ENCODE data around the gene DDX59.

The DDX59 gene

GRCh38 chr1:200694738-200695137, 25.0 kb upstream of the DDX59 start:
- TF ChIP-seq MAX (IDR thresholded peaks at IDR 0.05) (no peak), TCF12 (IDR thresholded peaks at IDR 0.05; ENCODE audit: low read depth) (no peak), REST (IDR thresholded peaks at IDR 0.05; ENCODE audit: low read depth) (no peak), USF1 (IDR thresholded peaks at IDR 0.05) (no peak)

GRCh38 chr1:200693327-200693726, 23.6 kb upstream of the DDX59 start:
- TF ChIP-seq ZBTB7A (IDR thresholded peaks at IDR 0.05; ENCODE audit: low read depth) (no peak), USF1 (IDR thresholded peaks at IDR 0.05) (no peak), EP300 (IDR thresholded peaks at IDR 0.05; ENCODE audit: borderline replicate concordance) (no peak), NFIC (IDR thresholded peaks at IDR 0.05) (no peak), TCF12 (IDR thresholded peaks at IDR 0.05; ENCODE audit: low read depth) (no peak), FOXM1 (IDR thresholded peaks at IDR 0.05; ENCODE audit: borderline replicate concordance, low read depth) (no peak), TAF1 (IDR thresholded peaks at IDR 0.05; ENCODE audit: low read depth) (no peak), YY1 (IDR thresholded peaks at IDR 0.05; ENCODE audit: low read depth) (no peak), EGR1 (IDR thresholded peaks at IDR 0.05) (no peak), TEAD4 (IDR thresholded peaks at IDR 0.05) (no peak), CREB1 (IDR thresholded peaks at IDR 0.05; ENCODE audit: low read depth) (no peak), REST (IDR thresholded peaks at IDR 0.05; ENCODE audit: low read depth) (no peak), MAX (IDR thresholded peaks at IDR 0.05) (no peak), RAD21 (IDR thresholded peaks at IDR 0.05; ENCODE audit: low read depth) (no peak), CEBPB (IDR thresholded peaks at IDR 0.05) (no peak)

GRCh38 chr1:200692316-200692715, 22.6 kb upstream of the DDX59 start:
- TF ChIP-seq FOXM1 (IDR thresholded peaks at IDR 0.05; ENCODE audit: borderline replicate concordance, low read depth) (no peak), CREB1 (IDR thresholded peaks at IDR 0.05; ENCODE audit: low read depth) (no peak), MAX (IDR thresholded peaks at IDR 0.05) (no peak), NFIC (IDR thresholded peaks at IDR 0.05) (no peak), ZBTB7A (IDR thresholded peaks at IDR 0.05; ENCODE audit: low read depth) (no peak), RAD21 (IDR thresholded peaks at IDR 0.05; ENCODE audit: low read depth) (no peak), EP300 (IDR thresholded peaks at IDR 0.05; ENCODE audit: borderline replicate concordance) (no peak), TAF1 (IDR thresholded peaks at IDR 0.05; ENCODE audit: low read depth) (no peak), YY1 (IDR thresholded peaks at IDR 0.05; ENCODE audit: low read depth) (no peak), REST (IDR thresholded peaks at IDR 0.05; ENCODE audit: low read depth) (no peak)

GRCh38 chr1:200686620-200687019, 16.9 kb upstream of the DDX59 start:
- no peak for TF ChIP-seq CEBPB (IDR thresholded peaks at IDR 0.05)
- no peak for TF ChIP-seq MAX (IDR thresholded peaks at IDR 0.05)
- TF ChIP-seq EGR1 (IDR thresholded peaks at IDR 0.05), result no peak
- TF ChIP-seq ZBTB7A (IDR thresholded peaks at IDR 0.05; ENCODE audit: low read depth), result no peak
- no peak for TF ChIP-seq EP300 (IDR thresholded peaks at IDR 0.05; ENCODE audit: borderline replicate concordance)
- TF ChIP-seq CREB1 (IDR thresholded peaks at IDR 0.05; ENCODE audit: low read depth), result no peak
- TF ChIP-seq TAF1 (IDR thresholded peaks at IDR 0.05; ENCODE audit: low read depth), result no peak
- TF ChIP-seq RAD21 (IDR thresholded peaks at IDR 0.05; ENCODE audit: low read depth), result no peak
- no peak for TF ChIP-seq YY1 (IDR thresholded peaks at IDR 0.05; ENCODE audit: low read depth)
